Muscle of leg (tissue), 11 donors: ENCODE results near the gene SPR. TPM values are rescaled to one million over a fixed set of nuclear protein-coding genes. Genes with fewer than 3 reads are reported as not detected.

Experiments used
- DNase-seq: peaks from one replicate; pipeline ENCODE4 v3.0.0; 2013
- H3K27ac ChIP-seq: one replicate; pipeline ENCODE4 v1.5.1; 2013; ENCODE audit warnings: mild to moderate bottlenecking, low read length, control low read depth
- H3K27me3 ChIP-seq: one replicate; pipeline ENCODE4 v1.6.1; 2013; ENCODE audit warnings: low read length; ENCODE audit not compliant: control insufficient read depth, insufficient read depth
- H3K36me3 ChIP-seq: one replicate; pipeline ENCODE4 v1.6.1; 2013; ENCODE audit warnings: low read length; ENCODE audit not compliant: control insufficient read depth, insufficient read depth
- H3K4me1 ChIP-seq: one replicate; pipeline ENCODE4 v1.6.1; 2013; ENCODE audit warnings: low read length; ENCODE audit not compliant: control insufficient read depth, insufficient read depth
- H3K4me3 ChIP-seq: one replicate; pipeline ENCODE4 v1.5.1; 2013; ENCODE audit warnings: low read length, control low read depth
- H3K9me3 ChIP-seq: replicated peaks from 2 replicates; pipeline ENCODE4 v1.6.1; 2013; ENCODE audit warnings: low read depth, low read length; ENCODE audit not compliant: control insufficient read depth
- whole genome bisulfite sequencing: methylation state at CpG from one replicate; pipeline ENCODE4 v1.1.5; 2013; ENCODE audit warnings: missing lambda C conversion rate; ENCODE audit not compliant: insufficient coverage; 5-methylcytosine and 5-hydroxymethylcytosine counted together
- polyA plus RNA-seq, 8 donors: library from polyadenylated mRNA; unstranded; fragments of 120-200 nt; gene quantifications; one replicate each; pipeline versions ENCODE4 v1.2.1 to v1.2.3, GENCODE V29; 2013; ENCODE audit warnings: inconsistent platforms in 1 of 8, low replicate concordance in 1 of 8; ENCODE audit not compliant: insufficient read length in 8 of 8, insufficient read depth in 1 of 8
- total RNA-seq: library from RNA; stranded (reverse); fragments of 120-200 nt; gene quantifications from one replicate; pipeline ENCODE4 v1.2.4, GENCODE V29; 2013

SPR gene
- total and polyA plus RNA-seq, 9 donors = 2.6 to 5.0 (median 4.1) TPM

- peaks cover 18% of the 10 kb centered on the region for H3K27me3 ChIP-seq
- no peaks in the 10 kb centered on the region for H3K9me3 ChIP-seq
- no peak for DNase-seq
- H3K36me3 ChIP-seq = no peaks in the 10 kb centered on the region
- peaks cover 4% of the 10 kb centered on the region for H3K4me1 ChIP-seq
- no CpG with 5 or more reads among the region's 6 CpGs for WGBS
- H3K4me3 ChIP-seq = no peak overlapping the region
- no peak overlapping the region for H3K27ac ChIP-seq
Measured at GRCh38 chr2:72940786-72941185, 53.6 kb downstream of the SPR start.

Other genes starting within 250 kb of the SPR start
- gene EXOC6B, start 61.4 kb upstream of the SPR start, total RNA-seq = 13.3 TPM
- gene EXOC6B, start 61.4 kb upstream of the SPR start, polyA plus RNA-seq = 10 to 100 TPM in 5 of 8 donors, 1 to 10 TPM in 3; 8.5 to 17.1 (median 10.8) TPM
- not detected for gene EMX1, start 30.1 kb downstream of the SPR start, total RNA-seq
- under 1 TPM in 3 of 8 donors, not detected in 5; 0.04 to 0.07 (median 0.05) TPM for gene EMX1, start 30.1 kb downstream of the SPR start, polyA plus RNA-seq
- 6.0 TPM for gene SFXN5, start 184.3 kb downstream of the SPR start, total RNA-seq
- gene SFXN5, start 184.3 kb downstream of the SPR start, polyA plus RNA-seq = 1 to 10 TPM; 6.0 to 9.0 (median 6.3) TPM
- 11.0 TPM for gene RAB11FIP5, start 225.5 kb downstream of the SPR start, total RNA-seq
- gene RAB11FIP5, start 225.5 kb downstream of the SPR start, polyA plus RNA-seq = 10 to 100 TPM in 7 of 8 donors, 1 to 10 TPM in 1; 9.6 to 18.9 (median 13.8) TPM